SK-N-SH treated with all-trans-retinoic acid at 6 μM for 48 hours (cell line): ENCODE data around the gene RNF213.

Source experiments
- ARNTL ChIP-seq: fragments of 450-650 bp; formaldehyde crosslinking; IDR thresholded peaks from 2 replicates; pipeline ENCODE4 v1.5.0; 2020; ENCODE audit warnings: low read depth, mild to moderate bottlenecking, moderate library complexity, borderline replicate concordance
- BACH2 ChIP-seq: fragments of 250-450 bp; sonication (Bioruptor Pico); IDR thresholded peaks from 2 replicates; pipeline ENCODE4 v1.9.0; 2021; ENCODE audit warnings: mild to moderate bottlenecking, borderline replicate concordance
- GLIS3 ChIP-seq: fragments of 250-450 bp; sonication (Bioruptor Pico); IDR thresholded peaks from 2 replicates; pipeline ENCODE4 v1.5.0; 2020; ENCODE audit warnings: mild to moderate bottlenecking, moderate library complexity
- PATZ1 ChIP-seq: fragments of 250-450 bp; sonication (Bioruptor Pico); IDR thresholded peaks from 2 replicates; pipeline ENCODE4 v1.8.0; 2020; ENCODE audit warnings: mild to moderate bottlenecking, moderate library complexity, borderline replicate concordance
- SNAI2 ChIP-seq: fragments of 250-450 bp; sonication (Bioruptor Pico); IDR thresholded peaks from 2 replicates; pipeline ENCODE4 v1.5.0; 2020; ENCODE audit warnings: mild to moderate bottlenecking, moderate library complexity
- ZFP30 ChIP-seq: fragments of 450-650 bp; formaldehyde crosslinking; IDR thresholded peaks from 2 replicates; pipeline ENCODE4 v1.5.0; 2022; ENCODE audit warnings: mild to moderate bottlenecking, moderate library complexity

- TF ChIP-seq BACH2 (CRISPR knock-in tag) (no peak), GLIS3 (CRISPR knock-in tag) (no peak), ARNTL (CRISPR knock-in tag) (no peak), PATZ1 (no peak), ZFP30 (CRISPR knock-in tag) (no peak), SNAI2 (CRISPR knock-in tag) (no peak)
Observed at GRCh38 chr17:80394629-80395216, 134.1 kb downstream of the RNF213 start.
